H9 (cell line): ENCODE data around the gene FAM200B. TPM values are rescaled to one million over a fixed set of nuclear protein-coding genes. Genes with fewer than 3 reads are reported as not detected.

Experiments
- DNase-seq: peaks from one replicate; pipeline ENCODE4 v3.0.0-alpha.2; 2017
- H2AFZ ChIP-seq: one replicate; pipeline ENCODE4 v1.6.1; 2013; ENCODE audit warnings: mild to moderate bottlenecking, low read length, control low read depth, moderate library complexity
- H2AK5ac ChIP-seq: 2 replicates; pipeline ENCODE4 v1.6.1; 2013; ENCODE audit warnings: low read length, control low read depth, mixed read lengths; ENCODE audit not compliant: insufficient read length
- H2BK120ac ChIP-seq: one replicate; pipeline ENCODE4 v1.6.1; 2013; ENCODE audit warnings: low read depth, mild to moderate bottlenecking, low read length, control low read depth, inconsistent platforms; ENCODE audit not compliant: poor library complexity, severe bottlenecking
- H2BK12ac ChIP-seq: 2 replicates; pipeline ENCODE4 v1.6.1; 2013; ENCODE audit warnings: low read length, control low read depth, mixed read lengths, low read depth; ENCODE audit not compliant: insufficient read length
- H2BK15ac ChIP-seq: 2 replicates; pipeline ENCODE4 v1.6.1; 2013; ENCODE audit warnings: low read depth, low read length, control low read depth
- H2BK20ac ChIP-seq: one replicate; pipeline ENCODE4 v1.6.1; 2013; ENCODE audit warnings: low read depth, mild to moderate bottlenecking, low read length, control low read depth, inconsistent platforms; ENCODE audit not compliant: poor library complexity, severe bottlenecking
- H2BK5ac ChIP-seq: 2 replicates; pipeline ENCODE4 v1.6.1; 2013; ENCODE audit warnings: low read length, control low read depth, mixed read lengths; ENCODE audit not compliant: insufficient read length
- H3K14ac ChIP-seq: 2 replicates; pipeline ENCODE4 v1.6.1; 2013; ENCODE audit warnings: low read length, control low read depth; ENCODE audit not compliant: insufficient read depth
- H3K18ac ChIP-seq: 2 replicates; pipeline ENCODE4 v1.6.1; 2013; ENCODE audit warnings: low read depth, mild to moderate bottlenecking, mixed read lengths, low read length, control low read depth; ENCODE audit not compliant: insufficient read length
- H3K23ac ChIP-seq: 2 replicates; pipeline ENCODE4 v1.6.1; 2013; ENCODE audit warnings: low read length, control low read depth, mixed read lengths, low read depth; ENCODE audit not compliant: insufficient read length
- H3K23me2 ChIP-seq: 2 replicates; pipeline ENCODE4 v1.6.1; 2013; ENCODE audit warnings: low read depth, mild to moderate bottlenecking, mixed read lengths, low read length, control low read depth; ENCODE audit not compliant: insufficient read length, poor library complexity, severe bottlenecking
- H3K27ac ChIP-seq: 2 replicates; pipeline ENCODE4 v1.5.1; 2013; ENCODE audit warnings: low read length, control low read depth, mixed read lengths, low read depth; ENCODE audit not compliant: insufficient read length
- H3K27me3 ChIP-seq: 2 replicates; pipeline ENCODE4 v1.6.1; 2013; ENCODE audit warnings: low read length, control low read depth, inconsistent platforms; ENCODE audit not compliant: insufficient read depth
- H3K4ac ChIP-seq: 2 replicates; pipeline ENCODE4 v1.6.1; 2013; ENCODE audit warnings: low read depth, mild to moderate bottlenecking, control low read depth, inconsistent platforms, low read length, moderate library complexity
- H3K4me1 ChIP-seq: 2 replicates; pipeline ENCODE4 v1.6.1; 2013; ENCODE audit warnings: low read length, control low read depth, inconsistent platforms; ENCODE audit not compliant: insufficient read depth
- H3K4me2 ChIP-seq: 2 replicates; pipeline ENCODE4 v1.6.1; 2013; ENCODE audit warnings: low read length, control low read depth, mixed read lengths; ENCODE audit not compliant: insufficient read length, insufficient read depth
- H3K56ac ChIP-seq: 2 replicates; pipeline ENCODE4 v1.6.1; 2013; ENCODE audit warnings: low read depth, mild to moderate bottlenecking, mixed read lengths, low read length, control low read depth; ENCODE audit not compliant: insufficient read length
- H3K79me1 ChIP-seq: 2 replicates; pipeline ENCODE4 v1.6.1; 2013; ENCODE audit warnings: low read depth, mild to moderate bottlenecking, moderate library complexity, low read length, control low read depth, inconsistent platforms; ENCODE audit not compliant: insufficient read depth, poor library complexity, severe bottlenecking
- H3K79me2 ChIP-seq: 2 replicates; pipeline ENCODE4 v1.6.1; 2013; ENCODE audit warnings: low read length, control low read depth, inconsistent platforms; ENCODE audit not compliant: insufficient read depth
- H3K9ac ChIP-seq: 2 replicates; pipeline ENCODE4 v1.6.1; 2013; ENCODE audit warnings: low read length, control low read depth, mixed read lengths; ENCODE audit not compliant: insufficient read length; ENCODE audit errors: extremely low read depth
- H3K9me3 ChIP-seq: one replicate; pipeline ENCODE4 v1.6.1; 2013; ENCODE audit warnings: low read depth, low read length, inconsistent platforms; ENCODE audit not compliant: control insufficient read depth
- H3T11ph ChIP-seq: one replicate; pipeline ENCODE4 v1.6.1; 2013; ENCODE audit warnings: mild to moderate bottlenecking, low read length, control low read depth, inconsistent platforms
- H4K20me1 ChIP-seq: one replicate; pipeline ENCODE4 v1.6.1; 2013; ENCODE audit not compliant: control insufficient read depth, insufficient read length, insufficient read depth
- H4K5ac ChIP-seq: 2 replicates; pipeline ENCODE4 v1.6.1; 2013; ENCODE audit warnings: low read depth, mild to moderate bottlenecking, mixed read lengths, low read length, control low read depth; ENCODE audit not compliant: insufficient read length
- H4K8ac ChIP-seq: replicated peaks from 2 replicates; pipeline ENCODE4 v1.6.1; 2013; ENCODE audit warnings: low read length, control low read depth, mixed read lengths, low read depth; ENCODE audit not compliant: insufficient read length
- H4K91ac ChIP-seq: 2 replicates; pipeline ENCODE4 v1.6.1; 2013; ENCODE audit warnings: low read depth, mild to moderate bottlenecking, moderate library complexity, mixed read lengths, low read length, control low read depth; ENCODE audit not compliant: insufficient read length
- H3K27ac Mint-ChIP-seq, 3 experiments: 2 replicates in 2 of 3; 3 replicates in 1 of 3; pipeline ENCODE4 v1.8.0; 2020 to 2021; ENCODE audit warnings: mixed read lengths in 3 of 3, mild to moderate bottlenecking in 1 of 3, moderate library complexity in 1 of 3
- H3K27me3 Mint-ChIP-seq: 2 replicates; pipeline ENCODE4 v1.8.0; 2021; ENCODE audit warnings: low read depth, mild to moderate bottlenecking, moderate library complexity, mixed read lengths
- H3K36me3 Mint-ChIP-seq, 3 experiments: 2 replicates in 2 of 3; 3 replicates in 1 of 3; pipeline ENCODE4 v1.8.0; 2020 to 2021; ENCODE audit warnings: low read depth in 3 of 3, mixed read lengths in 3 of 3; ENCODE audit not compliant: insufficient read depth in 1 of 3
- H3K4me1 Mint-ChIP-seq, 2 experiments: 2 replicates each; pipeline ENCODE4 v1.8.0; 2020; ENCODE audit warnings: mixed read lengths in 2 of 2
- H3K4me3 Mint-ChIP-seq, 2 experiments: 2 replicates in 1 of 2; 3 replicates in 1 of 2; pipeline ENCODE4 v1.8.0; 2020 to 2021; ENCODE audit warnings: mild to moderate bottlenecking in 2 of 2, mixed read lengths in 2 of 2, moderate library complexity in 1 of 2
- H3K9me3 Mint-ChIP-seq, 2 experiments: 2 replicates in 1 of 2; 3 replicates in 1 of 2; pipeline ENCODE4 v1.8.0; 2020; ENCODE audit warnings: mild to moderate bottlenecking in 2 of 2, mixed read lengths in 2 of 2, moderate library complexity in 1 of 2
- WGBS: extraction: QIAGEN DNeasy Blood & Tissue Kit; methylation state at CpG from one replicate; pipeline ENCODE4 v1.1.7; 2013; ENCODE audit warnings: missing lambda C conversion rate, low lambda C conversion rate, mixed read lengths; ENCODE audit not compliant: insufficient read length; ENCODE audit errors: extremely low coverage; 5-methylcytosine and 5-hydroxymethylcytosine counted together
- total RNA-seq: library from RNA; stranded (reverse); gene quantifications from 2 replicates; pipeline ENCODE4 v1.2.1, GENCODE V29; 2021
- TF ChIP-seq, protein P1 (sequence below): fragments of 200-600 bp; sonication (generic); conservative IDR thresholded peaks from 3 replicates; pipeline ENCODE4 v1.8.0; 2021; ENCODE audit warnings: antibody characterized with exemption, mild to moderate bottlenecking

FAM200B gene
- total RNA-seq, 1 experiment from 2014 or later, result 19.6 TPM

DNA sequence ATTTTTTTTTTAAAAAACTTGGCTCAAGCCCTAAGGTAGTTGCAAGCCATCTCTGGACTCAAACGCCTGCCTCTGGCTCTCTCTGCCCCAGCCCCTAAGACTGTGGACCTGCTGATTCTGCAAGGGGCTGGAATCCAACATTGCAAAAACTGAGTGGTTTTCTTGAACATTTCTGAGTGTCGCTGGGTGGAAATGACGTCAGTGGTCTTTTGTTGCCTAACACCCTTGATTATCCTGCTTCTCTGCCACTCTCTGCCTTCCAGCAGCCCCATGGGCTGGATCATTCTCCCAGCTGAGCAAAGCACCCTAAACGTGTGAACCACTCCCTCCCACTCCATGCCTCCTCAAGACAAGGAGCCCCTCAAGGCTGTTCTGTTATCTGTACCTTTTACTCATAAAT lies 37.9 kb downstream of the FAM200B start:
- Histone ChIP-seq H3K4me2 (no peak overlapping the region), H2BK20ac (no peak overlapping the region), H2BK5ac (no peak overlapping the region), H4K91ac (no peak overlapping the region), H3K79me1 (no peaks in the 10 kb centered on the region), H3K27ac (no peak overlapping the region), H3K9me3 (no peaks in the 10 kb centered on the region), H3K79me2 (no peaks in the 10 kb centered on the region), H3K4me1 (no peaks in the 10 kb centered on the region), H3K23ac (no peak overlapping the region), H4K5ac (no peak overlapping the region), H2BK12ac (no peak overlapping the region), H3K4ac (no peak overlapping the region), H3K9ac (no peak overlapping the region), H3K56ac (no peak overlapping the region), H4K20me1 (no peaks in the 10 kb centered on the region), H2AFZ (no peak overlapping the region), H3K23me2 (no peaks in the 10 kb centered on the region), H4K8ac (no peak overlapping the region), H2AK5ac (no peak overlapping the region), H3T11ph (no peak overlapping the region), H2BK120ac (no peak overlapping the region), H3K27me3 (no peaks in the 10 kb centered on the region), H3K14ac (no peak overlapping the region), H3K18ac (no peak overlapping the region), H2BK15ac (no peak overlapping the region)
- no peak for DNase-seq
- H3K4me1 Mint-ChIP-seq, result peaks cover 4 to 12% of the 10 kb centered on the region in 2 experiments
- TF ChIP-seq, protein P1, sequence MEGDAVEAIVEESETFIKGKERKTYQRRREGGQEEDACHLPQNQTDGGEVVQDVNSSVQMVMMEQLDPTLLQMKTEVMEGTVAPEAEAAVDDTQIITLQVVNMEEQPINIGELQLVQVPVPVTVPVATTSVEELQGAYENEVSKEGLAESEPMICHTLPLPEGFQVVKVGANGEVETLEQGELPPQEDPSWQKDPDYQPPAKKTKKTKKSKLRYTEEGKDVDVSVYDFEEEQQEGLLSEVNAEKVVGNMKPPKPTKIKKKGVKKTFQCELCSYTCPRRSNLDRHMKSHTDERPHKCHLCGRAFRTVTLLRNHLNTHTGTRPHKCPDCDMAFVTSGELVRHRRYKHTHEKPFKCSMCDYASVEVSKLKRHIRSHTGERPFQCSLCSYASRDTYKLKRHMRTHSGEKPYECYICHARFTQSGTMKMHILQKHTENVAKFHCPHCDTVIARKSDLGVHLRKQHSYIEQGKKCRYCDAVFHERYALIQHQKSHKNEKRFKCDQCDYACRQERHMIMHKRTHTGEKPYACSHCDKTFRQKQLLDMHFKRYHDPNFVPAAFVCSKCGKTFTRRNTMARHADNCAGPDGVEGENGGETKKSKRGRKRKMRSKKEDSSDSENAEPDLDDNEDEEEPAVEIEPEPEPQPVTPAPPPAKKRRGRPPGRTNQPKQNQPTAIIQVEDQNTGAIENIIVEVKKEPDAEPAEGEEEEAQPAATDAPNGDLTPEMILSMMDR, result no peak
- H3K27ac Mint-ChIP-seq, result no peak overlapping the region
- H3K9me3 Mint-ChIP-seq, result no peaks in the 10 kb centered on the region
- H3K27me3 Mint-ChIP-seq, result no peaks in the 10 kb centered on the region; the same call in 1 of the 2 replicates
- H3K36me3 Mint-ChIP-seq, result no peaks in the 10 kb centered on the region
- no CpG with 5 or more reads among the region's 4 CpGs for WGBS
- no peak overlapping the region for H3K4me3 Mint-ChIP-seq
